MCF 10A (cell line): ENCODE results near the gene PCA3. TPM values are rescaled to one million over a fixed set of nuclear protein-coding genes. Genes with fewer than 3 reads are reported as not detected.
A peak's percentile ranks its signal among the peaks of the same experiment; 100 is the strongest.

ENCODE experiments used
- BruUV-seq: library from RNA; stranded (reverse); fragments of 400-500 nt; replicated peaks from 2 replicates; lab custom pipeline; 2021; lab: Mats Ljungman, UMichigan
- CTCF ChIA-PET: fragments of 300-600 bp; sonication (Branson Sonifier 250); formaldehyde crosslinking; extraction: SDS; loops from one replicate; lab custom pipeline; 2021; ENCODE audit warnings: antibody characterized with exemption, inconsistent platforms; lab: Yijun Ruan, JAX
- POLR2A ChIA-PET: fragments of 300-600, 350-650 bp; sonication (Branson Sonifier 250); formaldehyde crosslinking; extraction: SDS; loops from one replicate; lab custom pipeline; 2020; ENCODE audit warnings: antibody characterized with exemption, inconsistent platforms; lab: Yijun Ruan, JAX
- DNase-seq: peaks from one replicate; pipeline ENCODE4 v3.0.0-alpha.2; 2018; ENCODE audit not compliant: unreplicated experiment
- H3K27ac Mint-ChIP-seq: one replicate; pipeline ENCODE4 v1.8.0; 2022; ENCODE audit warnings: mild to moderate bottlenecking, low read depth, mixed read lengths; ENCODE audit not compliant: unreplicated experiment
- H3K27me3 Mint-ChIP-seq: one replicate; pipeline ENCODE4 v1.8.0; 2022; ENCODE audit warnings: mixed read lengths; ENCODE audit not compliant: insufficient read depth, unreplicated experiment
- H3K36me3 Mint-ChIP-seq: one replicate; pipeline ENCODE4 v1.8.0; 2022; ENCODE audit warnings: mild to moderate bottlenecking, moderate library complexity, mixed read lengths; ENCODE audit not compliant: insufficient read depth, unreplicated experiment
- H3K4me1 Mint-ChIP-seq: one replicate; pipeline ENCODE4 v1.8.0; 2022; ENCODE audit warnings: mixed read lengths; ENCODE audit not compliant: insufficient read depth, unreplicated experiment
- H3K4me3 Mint-ChIP-seq: one replicate; pipeline ENCODE4 v1.8.0; 2022; ENCODE audit warnings: mild to moderate bottlenecking, moderate library complexity, mixed read lengths; ENCODE audit not compliant: unreplicated experiment
- H3K9me3 Mint-ChIP-seq: one replicate; pipeline ENCODE4 v1.8.0; 2022; ENCODE audit warnings: mixed read lengths; ENCODE audit not compliant: unreplicated experiment
- CTCF ChIP-seq: fragments of 200-600 bp; IDR thresholded peaks from one replicate; pipeline ENCODE4 v1.8.0; 2022; ENCODE audit warnings: antibody characterized with exemption, mild to moderate bottlenecking; ENCODE audit not compliant: unreplicated experiment
- intact Hi-C: fragments of 100-400 bp; cut with micrococcal nuclease; formaldehyde crosslinking; loops from 2 replicates; pipeline ENCODE4 v1.14.1; 2022
- total RNA-seq: library from RNA; stranded (reverse); gene quantifications from 2 replicates; pipeline ENCODE4 v1.2.3, GENCODE V29; 2022

PCA3 gene
- total RNA-seq, 1 experiment from 2014 or later = not detected

DNA sequence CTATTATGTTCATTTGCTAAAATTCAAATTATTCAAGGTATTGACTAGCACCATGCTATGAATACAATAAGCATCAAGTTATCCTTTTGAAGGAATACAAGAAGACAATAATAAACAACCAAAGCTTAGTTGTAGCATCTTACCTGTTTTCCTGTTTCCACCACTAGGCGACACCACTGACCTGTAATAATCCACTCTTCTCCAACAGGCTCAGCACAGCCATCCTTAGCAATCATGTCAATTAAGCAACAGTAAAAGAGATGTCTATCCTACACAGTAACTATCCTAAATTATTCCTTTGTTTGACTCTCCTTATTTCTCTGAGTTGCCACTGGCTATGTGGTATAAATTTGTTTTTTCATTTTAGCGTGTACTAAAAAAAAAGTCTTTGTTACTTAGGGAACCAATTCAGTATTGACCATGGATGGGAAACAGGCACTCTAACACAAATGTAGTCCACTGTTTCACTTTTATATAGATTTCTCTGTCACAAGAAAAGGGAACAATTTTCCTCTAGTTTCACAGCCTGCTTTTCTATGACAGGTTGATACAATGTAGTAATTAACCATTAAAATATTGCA, 46.2 kb downstream of the PCA3 start:
- intact Hi-C loops = loop anchor here (1.0 kb wide), 3 partner anchors 177 to 352 kb away; no protein-coding TSS in a partner anchor
- TF ChIP-seq CTCF = peak; percentile 81
- BruUV-seq = no TSS peak
- ChIA-PET CTCF (interaction anchor here (0.6 to 6.9 kb wide), 28 partner anchors 8 to 426 kb away, joined by 3 to 121 read pairs (median 4); no protein-coding TSS in a partner anchor), POLR2A (interaction anchor here (0.6 to 4.1 kb wide), 7 partner anchors 9 to 496 kb away, joined by 3 to 20 read pairs (median 3); no protein-coding TSS in a partner anchor)
- Mint-ChIP-seq H3K4me3 (no peak overlapping the region), H3K36me3 (no peaks in the 10 kb centered on the region), H3K4me1 (no peaks in the 10 kb centered on the region), H3K27ac (no peak overlapping the region), H3K9me3 (no peaks in the 10 kb centered on the region), H3K27me3 (peaks cover 14% of the 10 kb centered on the region)
- peak; percentile 72 for DNase-seq

GRCh38 chr9:76812591-76812990, 48.4 kb downstream of the PCA3 start:
- CTCF ChIA-PET = interaction anchor here (0.6 to 6.9 kb wide), 9 partner anchors 78 to 524 kb away, joined by 3 to 121 read pairs (median 8); no protein-coding TSS in a partner anchor

GRCh38 chr9:76817489-76817888, 53.3 kb downstream of the PCA3 start:
- POLR2A ChIA-PET = interaction anchor here (0.6 to 4.1 kb wide), 7 partner anchors 18 to 670 kb away, joined by 3 to 17 read pairs (median 4); no protein-coding TSS in a partner anchor
- Mint-ChIP-seq H3K4me1 (peaks cover 16% of the 10 kb centered on the region), H3K27ac (peak overlapping the region; percentile 80), H3K27me3 (no peaks in the 10 kb centered on the region), H3K4me3 (no peak overlapping the region), H3K36me3 (no peaks in the 10 kb centered on the region), H3K9me3 (no peaks in the 10 kb centered on the region)
- BruUV-seq = no TSS peak
- intact Hi-C loops = loop anchor here (5.0 kb wide), 2 partner anchors 50 to 110 kb away; no protein-coding TSS in a partner anchor
- peak; percentile 80 for DNase-seq
- TF ChIP-seq CTCF = no peak
- CTCF ChIA-PET = interaction anchor here (0.5 to 2.3 kb wide), 8 partner anchors 9 to 346 kb away, joined by 3 to 10 read pairs (median 3); no protein-coding TSS in a partner anchor

More at GRCh38 chr9:76812591-76812990, 48.4 kb downstream of the PCA3 start:
- no TSS peak for BruUV-seq
- DNase-seq = no peak
- Mint-ChIP-seq H3K27me3 (peaks cover 14% of the 10 kb centered on the region), H3K9me3 (no peaks in the 10 kb centered on the region), H3K4me3 (no peak overlapping the region), H3K27ac (no peak overlapping the region), H3K36me3 (no peaks in the 10 kb centered on the region), H3K4me1 (peaks cover 5% of the 10 kb centered on the region)
- no peak for TF ChIP-seq CTCF
- intact Hi-C loops = no loop called here
- POLR2A ChIA-PET = interaction anchor here (0.6 to 4.1 kb wide), 3 partner anchors 338 to 346 kb away, joined by 3 to 20 read pairs (median 3); no protein-coding TSS in a partner anchor

GRCh38 chr9:76818271-76818670, 54.0 kb downstream of the PCA3 start:
- Mint-ChIP-seq H3K9me3 (no peaks in the 10 kb centered on the region), H3K36me3 (no peaks in the 10 kb centered on the region), H3K4me1 (peaks cover 16% of the 10 kb centered on the region), H3K27me3 (no peaks in the 10 kb centered on the region), H3K4me3 (no peak overlapping the region), H3K27ac (peak overlapping the region; percentile 80)
- POLR2A ChIA-PET = interaction anchor here (0.6 to 4.1 kb wide), 6 partner anchors 17 to 669 kb away, joined by 3 to 17 read pairs (median 4); no protein-coding TSS in a partner anchor
- peak; percentile 97 for DNase-seq
- TF ChIP-seq CTCF = no peak
- CTCF ChIA-PET = interaction anchor here (1.2 to 1.5 kb wide), 3 partner anchors 8 to 332 kb away, joined by 3 to 4 read pairs (median 4); no protein-coding TSS in a partner anchor
- no TSS peak for BruUV-seq
- intact Hi-C loops = loop anchor here (1.0 to 5.0 kb wide), 3 partner anchors 49 to 109 kb away; no protein-coding TSS in a partner anchor
